ENCODE measurements around the gene CYFIP2. TPM values are rescaled to one million over a fixed set of nuclear protein-coding genes. Genes with fewer than 3 reads are reported as not detected.

The CYFIP2 gene
- total and polyA plus RNA-seq, 10 of the 15 experiments (the other 5 are each of a cell fraction or from before 2014, with no cell fraction given) = 43.4 to 173 (median 96.0) TPM

DNA sequence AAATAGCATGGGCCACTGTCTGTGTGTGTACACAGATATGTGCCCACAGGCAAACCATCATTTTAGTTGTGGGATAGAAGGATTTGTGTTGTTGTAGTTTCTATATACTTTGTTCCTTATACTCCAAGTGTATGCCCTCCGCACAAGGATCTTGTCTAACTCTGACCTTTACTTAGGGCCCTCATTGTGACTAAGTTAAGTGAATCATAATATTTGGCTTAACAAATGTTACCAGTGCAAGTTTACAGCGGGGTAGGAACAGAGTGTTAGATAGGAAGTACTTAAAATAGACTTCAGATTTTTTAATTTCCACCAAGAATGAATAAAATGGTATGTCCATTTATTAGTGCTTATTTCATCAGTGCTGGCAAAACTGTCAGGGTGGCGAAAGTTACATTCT is 29.5 kb upstream of the CYFIP2 start (continued):
- no peak for TF ChIP-seq PAX5 (IDR thresholded peaks at IDR 0.05; ENCODE audit: borderline replicate concordance, low read depth, low read length)
- TF ChIP-seq, protein P1, sequence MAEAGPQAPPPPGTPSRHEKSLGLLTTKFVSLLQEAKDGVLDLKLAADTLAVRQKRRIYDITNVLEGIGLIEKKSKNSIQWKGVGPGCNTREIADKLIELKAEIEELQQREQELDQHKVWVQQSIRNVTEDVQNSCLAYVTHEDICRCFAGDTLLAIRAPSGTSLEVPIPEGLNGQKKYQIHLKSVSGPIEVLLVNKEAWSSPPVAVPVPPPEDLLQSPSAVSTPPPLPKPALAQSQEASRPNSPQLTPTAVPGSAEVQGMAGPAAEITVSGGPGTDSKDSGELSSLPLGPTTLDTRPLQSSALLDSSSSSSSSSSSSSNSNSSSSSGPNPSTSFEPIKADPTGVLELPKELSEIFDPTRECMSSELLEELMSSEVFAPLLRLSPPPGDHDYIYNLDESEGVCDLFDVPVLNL (IDR thresholded peaks at IDR 0.05; ENCODE audit: low read depth, low read length) = no peak
- no peak for TF ChIP-seq CHD1 (IDR thresholded peaks at IDR 0.05; ENCODE audit: low read depth, low read length)
- TF ChIP-seq, protein P2, sequence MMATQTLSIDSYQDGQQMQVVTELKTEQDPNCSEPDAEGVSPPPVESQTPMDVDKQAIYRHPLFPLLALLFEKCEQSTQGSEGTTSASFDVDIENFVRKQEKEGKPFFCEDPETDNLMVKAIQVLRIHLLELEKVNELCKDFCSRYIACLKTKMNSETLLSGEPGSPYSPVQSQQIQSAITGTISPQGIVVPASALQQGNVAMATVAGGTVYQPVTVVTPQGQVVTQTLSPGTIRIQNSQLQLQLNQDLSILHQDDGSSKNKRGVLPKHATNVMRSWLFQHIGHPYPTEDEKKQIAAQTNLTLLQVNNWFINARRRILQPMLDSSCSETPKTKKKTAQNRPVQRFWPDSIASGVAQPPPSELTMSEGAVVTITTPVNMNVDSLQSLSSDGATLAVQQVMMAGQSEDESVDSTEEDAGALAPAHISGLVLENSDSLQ (IDR thresholded peaks at IDR 0.05) = no peak
- TF ChIP-seq BACH1 (IDR thresholded peaks at IDR 0.05; ENCODE audit: borderline replicate concordance) = no peak
- no peak for TF ChIP-seq IKZF1 (conservative IDR thresholded peaks at IDR 0.05)
- no peak for TF ChIP-seq SMARCA5 (IDR thresholded peaks at IDR 0.05)
- TF ChIP-seq, protein P3, sequence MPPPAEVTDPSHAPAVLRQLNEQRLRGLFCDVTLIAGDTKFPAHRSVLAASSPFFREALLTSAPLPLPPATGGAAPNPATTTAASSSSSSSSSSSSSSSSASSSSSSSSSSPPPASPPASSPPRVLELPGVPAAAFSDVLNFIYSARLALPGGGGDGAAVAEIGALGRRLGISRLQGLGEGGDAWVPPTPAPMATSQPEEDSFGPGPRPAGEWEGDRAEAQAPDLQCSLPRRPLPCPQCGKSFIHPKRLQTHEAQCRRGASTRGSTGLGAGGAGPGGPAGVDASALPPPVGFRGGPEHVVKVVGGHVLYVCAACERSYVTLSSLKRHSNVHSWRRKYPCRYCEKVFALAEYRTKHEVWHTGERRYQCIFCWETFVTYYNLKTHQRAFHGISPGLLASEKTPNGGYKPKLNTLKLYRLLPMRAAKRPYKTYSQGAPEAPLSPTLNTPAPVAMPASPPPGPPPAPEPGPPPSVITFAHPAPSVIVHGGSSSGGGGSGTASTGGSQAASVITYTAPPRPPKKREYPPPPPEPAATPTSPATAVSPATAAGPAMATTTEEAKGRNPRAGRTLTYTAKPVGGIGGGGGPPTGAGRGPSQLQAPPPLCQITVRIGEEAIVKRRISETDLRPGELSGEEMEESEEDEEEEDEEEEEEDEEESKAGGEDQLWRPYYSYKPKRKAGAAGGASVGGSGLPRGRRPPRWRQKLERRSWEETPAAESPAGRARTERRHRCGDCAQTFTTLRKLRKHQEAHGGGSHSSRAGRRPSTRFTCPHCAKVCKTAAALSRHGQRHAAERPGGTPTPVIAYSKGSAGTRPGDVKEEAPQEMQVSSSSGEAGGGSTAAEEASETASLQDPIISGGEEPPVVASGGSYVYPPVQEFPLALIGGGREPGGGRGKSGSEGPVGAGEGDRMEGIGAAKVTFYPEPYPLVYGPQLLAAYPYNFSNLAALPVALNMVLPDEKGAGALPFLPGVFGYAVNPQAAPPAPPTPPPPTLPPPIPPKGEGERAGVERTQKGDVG (CRISPR knock-in tag; IDR thresholded peaks at IDR 0.05) = no peak
- TF ChIP-seq ZSCAN29 (IDR thresholded peaks at IDR 0.05) = no peak
- TF ChIP-seq, protein P4, sequence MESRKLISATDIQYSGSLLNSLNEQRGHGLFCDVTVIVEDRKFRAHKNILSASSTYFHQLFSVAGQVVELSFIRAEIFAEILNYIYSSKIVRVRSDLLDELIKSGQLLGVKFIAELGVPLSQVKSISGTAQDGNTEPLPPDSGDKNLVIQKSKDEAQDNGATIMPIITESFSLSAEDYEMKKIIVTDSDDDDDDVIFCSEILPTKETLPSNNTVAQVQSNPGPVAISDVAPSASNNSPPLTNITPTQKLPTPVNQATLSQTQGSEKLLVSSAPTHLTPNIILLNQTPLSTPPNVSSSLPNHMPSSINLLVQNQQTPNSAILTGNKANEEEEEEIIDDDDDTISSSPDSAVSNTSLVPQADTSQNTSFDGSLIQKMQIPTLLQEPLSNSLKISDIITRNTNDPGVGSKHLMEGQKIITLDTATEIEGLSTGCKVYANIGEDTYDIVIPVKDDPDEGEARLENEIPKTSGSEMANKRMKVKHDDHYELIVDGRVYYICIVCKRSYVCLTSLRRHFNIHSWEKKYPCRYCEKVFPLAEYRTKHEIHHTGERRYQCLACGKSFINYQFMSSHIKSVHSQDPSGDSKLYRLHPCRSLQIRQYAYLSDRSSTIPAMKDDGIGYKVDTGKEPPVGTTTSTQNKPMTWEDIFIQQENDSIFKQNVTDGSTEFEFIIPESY (IDR thresholded peaks at IDR 0.05) = no peak
- TF ChIP-seq TAF1 (IDR thresholded peaks at IDR 0.05; ENCODE audit: borderline replicate concordance, low read depth, low read length) = no peak
